HG03354 (cell line): ENCODE data around the gene ZIC1.

Source experiments
- ATAC-seq: cut with Tn5 transposase; IDR thresholded peaks from one replicate; pipeline ENCODE4 v1.9.1; 2021; ENCODE audit warnings: mild to moderate bottlenecking; ENCODE audit not compliant: unreplicated experiment, poor library complexity, severe bottlenecking

The ZIC1 gene

GRCh38 chr3:147418371-147418781 lies 9.2 kb downstream of the ZIC1 start:
- no peak for ATAC-seq

- ATAC-seq, result no peak
Measured at GRCh38 chr3:147418808-147419701, 9.9 kb downstream of the ZIC1 start.

- ATAC-seq, result no peak
Measured at GRCh38 chr3:147419781-147420224, 10.6 kb downstream of the ZIC1 start.

GRCh38 chr3:147420353-147421183 lies 11.4 kb downstream of the ZIC1 start:
- ATAC-seq, result no peak

- ATAC-seq, result no peak
Measured at GRCh38 chr3:147421184-147421912, 12.2 kb downstream of the ZIC1 start.

- ATAC-seq, result no peak
Measured at GRCh38 chr3:147422196-147422595, 13.0 kb downstream of the ZIC1 start.

GRCh38 chr3:147422601-147423536 lies 13.7 kb downstream of the ZIC1 start:
- no peak for ATAC-seq

GRCh38 chr3:147423537-147423797 lies 14.3 kb downstream of the ZIC1 start:
- ATAC-seq, result no peak

GRCh38 chr3:147423798-147424580 lies 14.8 kb downstream of the ZIC1 start:
- no peak for ATAC-seq

- no peak for ATAC-seq
Measured at GRCh38 chr3:147424581-147425387, 15.6 kb downstream of the ZIC1 start.

GRCh38 chr3:147425388-147425850 lies 16.3 kb downstream of the ZIC1 start:
- no peak for ATAC-seq

- no peak for ATAC-seq
Measured at GRCh38 chr3:147426931-147427330, 17.8 kb downstream of the ZIC1 start.

GRCh38 chr3:147427746-147428145 lies 18.6 kb downstream of the ZIC1 start:
- ATAC-seq, result no peak

- ATAC-seq, result no peak
Measured at GRCh38 chr3:147428326-147428725, 19.2 kb downstream of the ZIC1 start.

- no peak for ATAC-seq
Measured at GRCh38 chr3:147428754-147429153, 19.6 kb downstream of the ZIC1 start.

- ATAC-seq, result no peak
Measured at GRCh38 chr3:147431751-147432150, 22.6 kb downstream of the ZIC1 start.

GRCh38 chr3:147447224-147447623 lies 38.1 kb downstream of the ZIC1 start:
- no peak for ATAC-seq

- no peak for ATAC-seq
Measured at GRCh38 chr3:147449669-147450068, 40.5 kb downstream of the ZIC1 start.
